Mammary epithelial cell (primary cell): ENCODE data around the gene CRLF2.

Source experiments
- EZH2 ChIP-seq: IDR thresholded peaks from 2 replicates; pipeline ENCODE4 v1.6.1; 2012; ENCODE audit warnings: low read length, inconsistent platforms, borderline replicate concordance
- TF ChIP-seq, protein P1 (sequence below), 2 donors: IDR thresholded peaks in 1 of 2; conservative IDR thresholded peaks in 1 of 2; 2 replicates each; pipeline ENCODE4 v1.5.1; 2011 to 2012; ENCODE audit warnings: inconsistent platforms in 2 of 2, low read length in 2 of 2, mild to moderate bottlenecking in 2 of 2, control low read depth in 1 of 2, low read depth in 1 of 2; ENCODE audit not compliant: insufficient read depth in 1 of 2; ENCODE audit errors: extremely low read depth in 1 of 2

DNA sequence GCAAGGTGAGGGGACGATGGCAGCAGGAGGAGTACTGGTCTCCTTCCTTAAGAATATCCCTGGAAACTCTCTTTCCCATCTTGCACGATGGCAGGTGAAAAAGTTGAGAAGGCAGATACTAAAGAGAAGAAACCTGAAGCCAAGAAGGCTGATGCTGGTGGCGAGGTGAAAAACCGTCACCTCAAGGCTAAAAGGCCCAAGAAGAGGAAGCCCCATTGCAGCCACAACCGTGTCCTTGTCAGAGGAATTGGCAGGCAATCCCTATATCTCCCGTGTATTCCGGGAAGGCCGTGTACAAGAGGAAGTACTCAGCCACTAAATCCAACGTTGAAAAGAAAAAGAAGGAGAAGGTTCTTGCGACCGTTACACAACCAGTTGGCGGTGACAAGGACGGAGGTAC lies 40.0 kb downstream of the CRLF2 start:
- no peak for TF ChIP-seq EZH2
- TF ChIP-seq, protein P1, sequence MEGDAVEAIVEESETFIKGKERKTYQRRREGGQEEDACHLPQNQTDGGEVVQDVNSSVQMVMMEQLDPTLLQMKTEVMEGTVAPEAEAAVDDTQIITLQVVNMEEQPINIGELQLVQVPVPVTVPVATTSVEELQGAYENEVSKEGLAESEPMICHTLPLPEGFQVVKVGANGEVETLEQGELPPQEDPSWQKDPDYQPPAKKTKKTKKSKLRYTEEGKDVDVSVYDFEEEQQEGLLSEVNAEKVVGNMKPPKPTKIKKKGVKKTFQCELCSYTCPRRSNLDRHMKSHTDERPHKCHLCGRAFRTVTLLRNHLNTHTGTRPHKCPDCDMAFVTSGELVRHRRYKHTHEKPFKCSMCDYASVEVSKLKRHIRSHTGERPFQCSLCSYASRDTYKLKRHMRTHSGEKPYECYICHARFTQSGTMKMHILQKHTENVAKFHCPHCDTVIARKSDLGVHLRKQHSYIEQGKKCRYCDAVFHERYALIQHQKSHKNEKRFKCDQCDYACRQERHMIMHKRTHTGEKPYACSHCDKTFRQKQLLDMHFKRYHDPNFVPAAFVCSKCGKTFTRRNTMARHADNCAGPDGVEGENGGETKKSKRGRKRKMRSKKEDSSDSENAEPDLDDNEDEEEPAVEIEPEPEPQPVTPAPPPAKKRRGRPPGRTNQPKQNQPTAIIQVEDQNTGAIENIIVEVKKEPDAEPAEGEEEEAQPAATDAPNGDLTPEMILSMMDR (conservative IDR thresholded peaks at IDR 0.05 in 1 of 2, IDR thresholded peaks at IDR 0.05 in 1 of 2; ENCODE audit: extremely low read depth in 1 of 2, insufficient read depth in 1 of 2, low read depth in 1 of 2, low read length in 2 of 2) = no peak
